WI38 (cell line): ENCODE data around the gene CDKN2B-AS1.
"Not testable (repeated sequence)": the region's sequence is repeated elsewhere in the genome, so short reads cannot be mapped to it uniquely, and the experiment has no call there.

Experiments used
- H3K4me3 ChIP-seq: 2 replicates; pipeline ENCODE4 v1.5.1; 2011; ENCODE audit warnings: low read depth, mild to moderate bottlenecking, control low read depth, low read length
- TF ChIP-seq, protein P1 (sequence below): IDR thresholded peaks from 2 replicates; pipeline ENCODE4 v1.5.1; 2012; ENCODE audit warnings: low read depth, mild to moderate bottlenecking, control low read depth, low read length

Gene CDKN2B-AS1

DNA sequence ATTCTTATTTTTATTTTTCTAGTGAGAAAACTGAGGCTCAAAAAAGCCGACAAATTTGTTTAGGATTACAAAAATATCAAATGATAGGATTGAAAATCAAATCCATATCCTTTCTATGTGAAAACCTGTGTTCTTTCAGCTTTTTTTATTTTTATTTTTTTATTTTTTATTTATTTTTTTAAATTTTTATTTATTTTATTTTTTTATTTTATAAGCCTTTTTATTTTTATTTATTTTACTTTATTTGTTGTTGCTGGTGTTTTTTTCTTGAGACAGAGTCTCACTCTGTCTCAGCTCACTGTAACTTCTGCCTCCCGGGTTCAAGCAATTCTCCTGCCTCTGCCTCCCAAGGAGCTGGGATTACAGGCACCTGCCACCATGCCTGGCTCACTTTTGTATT lies 59.9 kb downstream of the CDKN2B-AS1 start:
- no peak overlapping the region for H3K4me3 ChIP-seq
- TF ChIP-seq, protein P1, sequence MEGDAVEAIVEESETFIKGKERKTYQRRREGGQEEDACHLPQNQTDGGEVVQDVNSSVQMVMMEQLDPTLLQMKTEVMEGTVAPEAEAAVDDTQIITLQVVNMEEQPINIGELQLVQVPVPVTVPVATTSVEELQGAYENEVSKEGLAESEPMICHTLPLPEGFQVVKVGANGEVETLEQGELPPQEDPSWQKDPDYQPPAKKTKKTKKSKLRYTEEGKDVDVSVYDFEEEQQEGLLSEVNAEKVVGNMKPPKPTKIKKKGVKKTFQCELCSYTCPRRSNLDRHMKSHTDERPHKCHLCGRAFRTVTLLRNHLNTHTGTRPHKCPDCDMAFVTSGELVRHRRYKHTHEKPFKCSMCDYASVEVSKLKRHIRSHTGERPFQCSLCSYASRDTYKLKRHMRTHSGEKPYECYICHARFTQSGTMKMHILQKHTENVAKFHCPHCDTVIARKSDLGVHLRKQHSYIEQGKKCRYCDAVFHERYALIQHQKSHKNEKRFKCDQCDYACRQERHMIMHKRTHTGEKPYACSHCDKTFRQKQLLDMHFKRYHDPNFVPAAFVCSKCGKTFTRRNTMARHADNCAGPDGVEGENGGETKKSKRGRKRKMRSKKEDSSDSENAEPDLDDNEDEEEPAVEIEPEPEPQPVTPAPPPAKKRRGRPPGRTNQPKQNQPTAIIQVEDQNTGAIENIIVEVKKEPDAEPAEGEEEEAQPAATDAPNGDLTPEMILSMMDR = no peak

DNA sequence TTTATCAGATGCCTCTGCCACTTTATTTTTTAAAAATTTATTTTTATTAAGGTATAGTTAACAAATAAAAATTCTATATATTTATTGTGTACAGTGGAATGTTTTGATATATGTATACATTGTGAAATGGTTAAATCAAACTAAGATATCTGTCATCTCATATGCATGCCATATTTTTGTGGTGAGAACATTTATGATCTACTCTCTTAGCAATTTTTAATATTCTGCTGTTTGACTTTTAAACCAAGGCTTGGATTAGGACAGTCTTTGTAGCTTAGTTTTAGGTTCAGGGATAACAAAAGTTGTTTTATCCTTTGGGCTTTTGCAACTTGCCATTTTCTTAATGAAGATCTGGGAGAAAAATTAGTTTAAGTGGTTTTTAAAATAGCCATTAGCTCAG lies 60.5 kb downstream of the CDKN2B-AS1 start:
- TF ChIP-seq, protein P1 = no peak
- no peak overlapping the region for H3K4me3 ChIP-seq

DNA sequence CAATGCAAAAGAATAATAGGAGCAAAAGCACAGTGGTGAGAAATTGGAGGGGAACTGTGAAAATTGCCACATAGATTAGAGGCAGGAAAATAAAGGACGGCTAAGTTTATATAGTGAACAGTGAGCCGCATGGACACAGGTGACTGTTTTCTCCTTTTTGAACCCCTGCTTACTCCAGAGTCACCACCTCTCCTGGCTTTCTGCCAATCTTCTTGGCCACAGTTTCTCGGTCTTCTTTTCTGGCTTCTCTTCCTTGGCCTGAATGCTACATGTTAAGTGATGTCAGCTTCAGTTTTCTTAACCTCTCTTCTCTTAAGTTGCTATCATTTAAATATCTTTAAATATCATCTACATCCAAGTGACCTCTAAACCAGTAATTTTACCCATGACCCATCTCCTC lies 61.8 kb downstream of the CDKN2B-AS1 start:
- no peak overlapping the region for H3K4me3 ChIP-seq
- TF ChIP-seq, protein P1 = no peak

DNA sequence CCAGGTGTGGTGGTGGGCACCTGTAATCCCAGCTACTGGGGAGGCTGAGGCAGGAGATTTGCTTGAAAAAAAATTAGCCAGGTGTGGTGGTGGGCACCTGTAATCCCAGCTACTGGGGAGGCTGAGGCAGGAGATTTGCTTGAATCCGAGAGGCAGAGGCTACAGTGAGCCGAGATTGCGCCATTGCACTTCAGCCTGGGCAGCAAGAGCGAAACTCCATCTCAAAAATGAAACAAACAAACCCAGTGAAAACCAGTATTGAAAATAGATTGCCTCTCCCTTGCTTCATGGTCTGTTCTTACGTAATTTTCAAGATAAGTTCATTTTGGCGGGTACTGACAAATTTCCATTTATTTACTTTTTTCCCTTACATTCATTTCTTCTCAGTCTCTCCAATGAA lies 63.4 kb downstream of the CDKN2B-AS1 start:
- not testable (repeated sequence) for H3K4me3 ChIP-seq

DNA sequence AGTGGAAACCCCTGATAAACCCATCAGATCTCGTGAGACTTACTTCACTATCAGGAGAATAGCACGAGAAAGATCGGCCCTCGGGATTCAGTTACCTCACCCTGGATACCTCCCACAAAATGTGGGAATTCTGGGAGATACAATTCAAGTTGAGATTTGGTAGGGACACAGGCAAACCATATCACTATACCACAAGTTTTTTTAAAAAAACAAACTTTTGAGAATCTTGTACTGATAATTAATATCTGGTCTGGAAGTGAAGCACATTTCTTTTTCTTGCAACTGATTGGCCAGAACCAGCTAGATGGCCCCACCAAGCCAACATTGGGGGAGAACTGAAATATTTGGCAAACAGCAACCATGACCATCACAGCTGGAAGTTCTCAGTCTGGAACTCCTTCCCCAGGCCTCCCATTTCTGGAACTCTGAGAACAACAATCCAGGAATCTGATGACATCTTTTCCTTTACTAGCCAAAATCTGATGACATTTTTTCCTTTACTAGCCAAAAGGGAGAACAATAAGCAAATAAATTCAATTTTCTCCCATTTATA lies 66.3 kb downstream of the CDKN2B-AS1 start:
- TF ChIP-seq, protein P1 = no peak

DNA sequence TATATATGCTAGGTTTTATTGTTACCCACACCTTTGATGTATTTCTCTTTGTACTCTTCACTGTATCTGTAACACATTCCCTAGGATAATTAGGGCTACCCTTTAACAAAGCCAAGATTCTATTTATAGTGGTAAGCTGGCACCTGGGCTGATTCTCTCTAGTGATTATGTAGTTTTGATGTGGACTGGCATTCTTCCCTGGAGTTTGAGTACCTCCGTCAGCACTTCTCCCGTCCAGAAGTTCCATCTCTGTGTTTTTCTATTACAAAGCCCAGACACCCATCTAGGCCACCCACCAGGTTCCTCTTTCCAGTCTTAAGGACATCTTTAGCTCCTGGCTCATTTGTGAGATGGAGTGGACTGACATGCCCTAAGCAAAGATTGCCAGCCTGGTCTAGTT lies 70.4 kb downstream of the CDKN2B-AS1 start:
- H3K4me3 ChIP-seq = no peak overlapping the region
- TF ChIP-seq, protein P1 = no peak

More for the DNA sequence above, 66.3 kb downstream of the CDKN2B-AS1 start:
- H3K4me3 ChIP-seq = no peak overlapping the region

DNA sequence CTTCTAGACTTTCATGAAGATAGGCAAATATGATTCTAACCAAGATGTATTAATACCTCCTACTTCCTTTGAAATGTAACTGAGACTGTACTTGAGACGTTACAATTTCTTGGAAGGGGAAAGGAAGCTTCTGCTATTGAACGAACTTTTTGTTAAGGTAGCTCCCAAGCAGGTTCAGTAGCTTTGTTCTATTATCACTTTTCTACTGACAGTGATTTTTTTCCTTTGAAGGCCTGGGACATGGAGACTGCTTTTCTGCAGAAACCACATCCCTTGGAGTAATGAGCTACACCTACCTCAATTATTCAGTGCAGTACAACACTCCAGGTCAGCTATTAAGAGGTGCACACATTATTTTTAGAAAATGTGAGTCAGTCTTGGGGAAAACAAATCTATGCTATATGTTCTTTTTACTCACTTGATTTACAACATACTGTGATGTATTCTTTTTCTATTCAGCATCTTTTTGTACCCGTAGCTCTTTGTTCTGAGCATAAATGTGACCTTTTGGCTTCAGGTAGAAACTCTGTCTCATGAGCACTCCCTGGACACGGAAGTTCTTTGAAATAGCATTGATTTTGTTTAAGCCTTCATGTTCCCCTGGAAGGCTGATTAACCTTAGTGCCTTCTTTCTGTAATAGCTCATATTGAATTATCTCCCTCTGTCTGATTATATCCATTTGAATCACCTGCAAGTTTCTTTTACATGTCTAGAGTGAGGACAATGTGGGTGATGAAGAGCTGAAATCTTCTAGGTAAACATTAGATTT lies 71.0 kb downstream of the CDKN2B-AS1 start:
- TF ChIP-seq, protein P1 = no peak
- H3K4me3 ChIP-seq = no peak overlapping the region
